CD4-positive, alpha-beta T cell treated with Interleukin-17A for 4 hours (primary cell): ENCODE measurements around the gene SNRNP70.

Experiments
- DNase-seq: peaks from one replicate; pipeline ENCODE4 v3.0.0-alpha.2; 2020; ENCODE audit warnings: mixed read lengths

Gene SNRNP70

GRCh38 chr19:49102303-49102702 lies 17.1 kb downstream of the SNRNP70 start:
- DNase-seq: no peak

DNA sequence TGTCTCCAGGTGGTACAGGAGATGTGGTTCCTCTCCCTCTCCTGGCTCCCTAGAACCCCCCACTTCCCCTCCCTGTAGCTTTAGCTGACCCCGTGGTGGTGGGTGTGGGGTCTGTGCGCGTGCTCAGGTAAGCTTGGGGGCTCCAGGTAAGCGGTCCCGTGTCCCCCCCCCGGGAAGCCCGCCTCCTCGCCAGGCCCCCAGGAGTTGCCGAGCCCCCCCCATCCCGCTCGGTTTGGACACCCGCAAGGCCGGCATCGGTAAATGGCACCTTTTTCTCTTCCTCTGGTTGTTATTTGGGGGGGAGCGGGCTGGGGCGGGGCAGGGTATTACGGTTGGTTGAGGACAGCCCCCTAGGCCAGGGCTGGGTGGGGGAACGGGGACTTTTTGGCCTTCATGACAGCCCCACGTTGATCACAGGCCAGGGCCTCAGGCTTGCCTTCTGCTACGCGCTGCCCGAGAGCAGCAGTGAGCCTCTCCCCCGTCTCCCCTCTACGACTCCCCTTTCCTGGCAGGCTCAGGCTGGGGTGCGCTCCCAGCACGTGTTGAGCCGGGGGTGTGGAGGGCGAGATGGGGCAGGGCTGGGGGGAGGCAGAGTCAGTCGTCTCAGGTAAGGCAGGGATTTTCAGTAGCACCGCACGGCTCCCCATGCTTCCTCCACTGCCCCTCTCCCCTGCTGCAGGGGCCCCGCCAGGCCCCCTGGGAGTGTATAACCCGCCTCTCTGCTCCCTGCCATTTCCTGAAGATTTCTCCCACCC lies 18.3 kb downstream of the SNRNP70 start:
- DNase-seq: no peak

DNA sequence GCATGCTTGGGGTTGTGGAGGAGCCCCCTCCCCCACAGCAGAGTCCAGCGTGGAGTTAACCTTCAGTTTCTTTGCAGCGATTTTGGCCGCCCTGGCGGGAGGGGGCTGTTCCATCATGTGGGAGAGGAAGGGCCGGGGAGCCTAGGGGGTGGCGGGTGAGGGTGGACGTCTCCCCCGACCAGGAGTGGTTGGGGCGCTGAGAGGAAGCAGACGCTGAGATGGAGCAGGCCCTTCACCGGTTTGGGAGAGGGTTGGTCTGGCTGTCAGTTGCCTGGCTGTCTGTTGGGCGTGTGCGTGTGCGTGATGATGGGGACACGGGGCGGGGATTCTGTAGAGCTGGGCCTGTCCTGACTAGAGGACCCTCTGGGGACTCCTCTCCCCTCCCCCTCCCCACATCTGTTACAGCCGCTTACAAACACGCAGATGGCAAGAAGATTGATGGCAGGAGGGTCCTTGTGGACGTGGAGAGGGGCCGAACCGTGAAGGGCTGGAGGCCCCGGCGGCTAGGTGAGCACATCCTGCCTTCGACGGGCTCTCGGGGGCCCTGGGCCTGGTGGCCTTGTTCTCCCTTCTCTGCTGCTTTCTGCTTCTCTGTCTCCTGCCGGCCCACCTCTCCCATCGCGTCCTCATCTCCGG lies 19.1 kb downstream of the SNRNP70 start:
- no peak for DNase-seq

GRCh38 chr19:49106648-49107135 lies 21.4 kb downstream of the SNRNP70 start:
- peak; percentile 79 for DNase-seq

DNA sequence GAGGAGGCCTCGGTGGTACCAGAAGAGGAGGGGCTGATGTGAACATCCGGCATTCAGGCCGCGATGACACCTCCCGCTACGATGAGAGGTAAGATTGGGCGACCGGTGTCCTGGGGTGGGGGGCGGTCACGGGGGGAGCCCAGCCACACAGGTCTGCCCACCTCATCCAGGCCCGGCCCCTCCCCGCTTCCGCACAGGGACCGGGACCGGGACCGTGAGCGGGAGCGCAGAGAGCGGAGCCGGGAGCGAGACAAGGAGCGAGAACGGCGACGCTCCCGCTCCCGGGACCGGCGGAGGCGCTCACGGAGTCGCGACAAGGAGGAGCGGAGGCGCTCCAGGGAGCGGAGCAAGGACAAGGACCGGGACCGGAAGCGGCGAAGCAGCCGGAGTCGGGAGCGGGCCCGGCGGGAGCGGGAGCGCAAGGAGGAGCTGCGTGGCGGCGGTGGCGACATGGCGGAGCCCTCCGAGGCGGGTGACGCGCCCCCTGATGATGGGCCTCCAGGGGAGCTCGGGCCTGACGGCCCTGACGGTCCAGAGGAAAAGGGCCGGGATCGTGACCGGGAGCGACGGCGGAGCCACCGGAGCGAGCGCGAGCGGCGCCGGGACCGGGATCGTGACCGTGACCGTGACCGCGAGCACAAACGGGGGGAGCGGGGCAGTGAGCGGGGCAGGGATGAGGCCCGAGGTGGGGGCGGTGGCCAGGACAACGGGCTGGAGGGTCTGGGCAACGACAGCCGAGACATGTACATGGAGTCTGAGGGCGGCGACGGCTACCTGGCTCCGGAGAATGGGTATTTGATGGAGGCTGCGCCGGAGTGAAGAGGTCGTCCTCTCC lies 22.6 kb downstream of the SNRNP70 start:
- DNase-seq: no peak

- no peak for DNase-seq
Measured at GRCh38 chr19:49109051-49109450, 23.8 kb downstream of the SNRNP70 start.

GRCh38 chr19:49109569-49110233 lies 24.4 kb downstream of the SNRNP70 start:
- DNase-seq: no peak

GRCh38 chr19:49110567-49110966 lies 25.3 kb downstream of the SNRNP70 start:
- no peak for DNase-seq

DNA sequence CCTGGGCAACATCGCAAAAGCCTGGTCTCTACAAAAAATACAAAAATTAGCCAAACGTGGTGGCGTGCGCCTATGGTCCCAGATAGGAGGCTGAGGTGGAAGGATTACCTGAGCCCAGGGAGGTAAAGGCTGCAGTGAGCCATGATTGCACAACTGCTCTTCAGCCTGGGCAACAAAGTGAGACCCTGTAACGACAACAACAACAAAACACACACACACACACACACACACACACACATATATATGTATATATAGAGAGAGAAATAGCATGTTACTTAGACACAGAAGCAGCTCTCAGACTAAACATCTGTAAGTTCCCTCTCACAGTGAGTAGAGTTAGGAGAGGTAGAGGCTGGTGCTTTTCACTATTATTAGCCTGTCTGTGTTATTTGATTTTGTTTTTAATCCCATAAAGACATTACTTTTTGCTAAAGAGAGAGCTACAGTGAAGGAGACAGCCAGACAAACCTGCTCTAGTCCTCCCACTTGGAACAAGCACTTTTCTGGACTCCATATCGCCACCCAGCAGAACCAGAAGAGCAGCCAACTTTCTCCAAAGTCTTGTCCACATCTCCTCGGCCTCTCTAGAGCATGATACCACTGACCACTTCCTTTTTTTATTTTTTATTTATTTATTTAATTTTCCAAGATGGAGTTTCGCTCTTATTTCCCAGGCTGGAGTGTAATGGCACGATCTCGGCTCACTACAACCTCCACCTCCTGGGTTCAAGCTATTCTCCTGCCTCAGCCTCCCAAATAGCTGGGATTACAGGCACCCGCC lies 26.2 kb downstream of the SNRNP70 start:
- DNase-seq: no peak

DNA sequence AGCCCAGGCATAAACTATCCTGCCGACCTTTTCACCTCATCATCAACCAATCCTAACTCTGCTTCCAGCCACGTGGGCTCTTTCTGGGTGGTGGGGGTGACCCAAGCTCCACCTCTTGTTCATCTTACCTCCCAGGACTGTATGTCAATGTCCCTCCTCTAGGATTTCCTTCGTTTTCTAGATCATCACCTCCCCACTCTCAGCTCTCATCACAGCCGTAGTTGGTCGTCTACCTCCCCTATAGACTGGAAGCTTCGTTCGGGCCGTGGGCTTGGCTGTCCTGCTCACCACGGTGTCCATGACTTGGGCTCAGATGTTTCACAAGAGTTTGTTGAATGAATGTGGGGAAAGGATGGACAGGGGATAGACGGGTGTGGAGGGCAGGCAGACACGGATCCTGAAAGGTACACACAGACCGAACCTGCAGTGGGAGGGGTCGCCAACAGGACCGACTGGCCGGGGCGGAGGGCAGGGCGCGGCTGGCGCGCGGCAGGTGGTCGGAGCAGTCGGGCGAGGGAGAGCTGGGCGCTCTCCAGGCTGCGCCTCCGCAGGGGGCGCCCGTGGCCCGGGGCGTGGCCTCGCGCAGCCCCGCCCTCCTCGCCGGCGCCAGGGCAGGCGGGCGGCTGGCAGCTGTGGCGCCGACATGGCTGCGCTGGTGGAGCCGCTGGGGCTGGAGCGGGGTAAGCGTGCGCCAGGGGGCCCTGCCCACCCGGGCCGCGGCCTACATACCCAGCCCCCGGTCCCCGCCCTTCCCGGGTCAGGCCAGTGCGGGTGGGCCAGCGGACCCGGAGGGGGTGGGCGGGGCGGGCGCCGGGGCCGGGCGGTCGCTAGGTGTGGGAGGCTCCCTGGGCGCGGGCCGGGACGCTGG lies 28.7 kb downstream of the SNRNP70 start, which contains the start of gene LIN7B:
Gene LIN7B (plus strand): TSS at position 609 of the 868 bp plus-strand sequence. CDS start 35 bp downstream, at position 644.
- DNase-seq: peak; percentile 80

DNA sequence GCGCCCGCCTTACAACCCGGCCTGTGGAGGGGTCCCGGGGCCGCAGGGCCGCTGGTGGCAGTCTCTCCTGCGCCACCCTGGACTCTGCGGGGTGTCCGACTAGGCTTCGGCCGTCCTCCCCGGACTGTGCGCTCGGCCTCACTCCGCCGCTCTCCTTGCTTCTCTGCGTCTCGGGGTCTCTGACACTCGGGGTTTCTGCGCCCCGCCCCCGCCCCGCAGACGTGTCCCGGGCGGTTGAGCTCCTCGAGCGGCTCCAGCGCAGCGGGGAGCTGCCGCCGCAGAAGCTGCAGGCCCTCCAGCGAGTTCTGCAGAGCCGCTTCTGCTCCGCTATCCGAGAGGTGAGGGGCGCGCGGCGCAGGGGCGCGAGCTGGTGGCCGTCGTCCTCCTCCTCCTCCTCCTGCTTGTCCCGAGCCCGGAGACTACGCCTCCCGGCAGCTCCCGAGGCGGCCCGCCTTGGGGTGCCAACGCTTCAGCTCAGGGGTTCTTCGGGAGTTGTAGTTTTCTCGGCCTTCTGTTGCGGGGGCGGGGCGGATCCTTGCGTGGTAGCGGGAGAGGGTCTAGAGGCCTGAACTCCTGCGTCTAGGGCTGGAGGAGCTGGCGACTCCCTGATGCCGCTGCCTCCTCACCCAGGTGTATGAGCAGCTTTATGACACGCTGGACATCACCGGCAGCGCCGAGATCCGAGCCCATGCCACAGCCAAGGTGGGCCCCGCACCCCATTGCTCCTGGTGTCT lies 29.5 kb downstream of the SNRNP70 start:
- peak; percentile 71 for DNase-seq

DNA sequence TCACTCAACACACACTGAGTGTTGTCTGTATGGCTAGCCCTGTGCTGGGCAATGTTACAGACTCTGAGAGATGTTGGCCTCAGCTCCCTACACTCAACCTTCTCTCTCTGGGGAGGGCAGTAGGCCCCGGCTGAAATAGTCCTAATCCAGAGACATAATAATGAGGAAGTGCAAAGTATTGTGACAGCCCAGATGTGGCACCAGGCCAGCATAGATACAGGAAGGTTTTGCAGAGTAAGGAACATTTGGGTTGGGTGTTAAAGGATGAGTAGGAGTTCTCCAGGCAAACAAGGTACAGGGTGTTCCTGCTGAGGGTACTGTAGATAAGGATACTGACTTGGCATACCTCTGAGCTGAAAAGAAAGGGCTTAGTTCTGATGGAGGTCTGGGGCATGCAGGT lies 31.3 kb downstream of the SNRNP70 start:
- DNase-seq: no peak

DNA sequence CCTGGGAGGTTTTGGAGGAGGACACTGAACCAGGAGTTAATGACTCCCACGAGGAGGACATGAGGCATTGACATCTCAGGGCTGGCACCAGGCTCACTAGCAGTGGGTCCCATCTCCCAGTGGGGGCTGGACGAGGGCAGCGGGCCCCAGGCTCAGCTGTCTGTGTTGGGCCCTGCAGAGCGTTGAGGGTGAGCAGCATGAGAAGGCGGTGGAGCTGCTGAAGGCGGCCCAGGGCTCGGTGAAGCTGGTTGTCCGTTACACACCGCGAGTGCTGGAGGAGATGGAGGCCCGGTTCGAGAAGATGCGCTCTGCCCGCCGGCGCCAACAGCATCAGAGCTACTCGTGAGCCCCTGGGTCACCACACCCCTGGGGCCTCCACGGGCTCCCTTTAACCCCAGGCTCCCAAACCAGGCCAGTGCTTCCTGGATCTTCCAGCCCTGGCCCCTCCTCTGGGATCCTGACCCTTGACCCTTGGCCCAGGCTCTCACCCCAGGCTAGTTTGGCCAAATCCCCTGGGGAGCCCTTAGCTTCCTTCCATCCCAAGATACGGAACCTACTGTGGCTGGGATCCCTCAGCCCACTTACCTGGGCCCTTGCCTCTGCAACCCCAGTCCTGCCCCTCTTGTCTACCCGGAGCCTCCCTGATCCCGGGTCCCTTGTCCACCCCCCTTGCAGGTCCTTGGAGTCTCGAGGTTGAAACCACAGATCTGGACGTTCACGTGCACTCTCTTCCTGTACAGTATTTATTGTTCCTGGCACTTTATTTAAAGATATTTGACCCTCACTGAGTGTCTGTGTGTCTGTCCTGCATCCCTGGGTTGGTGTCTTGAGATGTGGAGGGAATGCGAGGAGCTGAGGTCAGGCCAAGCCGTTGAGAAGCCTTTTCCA lies 32.7 kb downstream of the SNRNP70 start:
- no peak for DNase-seq

- DNase-seq: peak; percentile 98
Measured at GRCh38 chr19:49118565-49119410, 33.5 kb downstream of the SNRNP70 start, which contains the start of gene C19orf73. Gene C19orf73, minus strand, starts transcription at chr19:49119143. Its CDS starts 121 bp downstream, at chr19:49119022.

DNA sequence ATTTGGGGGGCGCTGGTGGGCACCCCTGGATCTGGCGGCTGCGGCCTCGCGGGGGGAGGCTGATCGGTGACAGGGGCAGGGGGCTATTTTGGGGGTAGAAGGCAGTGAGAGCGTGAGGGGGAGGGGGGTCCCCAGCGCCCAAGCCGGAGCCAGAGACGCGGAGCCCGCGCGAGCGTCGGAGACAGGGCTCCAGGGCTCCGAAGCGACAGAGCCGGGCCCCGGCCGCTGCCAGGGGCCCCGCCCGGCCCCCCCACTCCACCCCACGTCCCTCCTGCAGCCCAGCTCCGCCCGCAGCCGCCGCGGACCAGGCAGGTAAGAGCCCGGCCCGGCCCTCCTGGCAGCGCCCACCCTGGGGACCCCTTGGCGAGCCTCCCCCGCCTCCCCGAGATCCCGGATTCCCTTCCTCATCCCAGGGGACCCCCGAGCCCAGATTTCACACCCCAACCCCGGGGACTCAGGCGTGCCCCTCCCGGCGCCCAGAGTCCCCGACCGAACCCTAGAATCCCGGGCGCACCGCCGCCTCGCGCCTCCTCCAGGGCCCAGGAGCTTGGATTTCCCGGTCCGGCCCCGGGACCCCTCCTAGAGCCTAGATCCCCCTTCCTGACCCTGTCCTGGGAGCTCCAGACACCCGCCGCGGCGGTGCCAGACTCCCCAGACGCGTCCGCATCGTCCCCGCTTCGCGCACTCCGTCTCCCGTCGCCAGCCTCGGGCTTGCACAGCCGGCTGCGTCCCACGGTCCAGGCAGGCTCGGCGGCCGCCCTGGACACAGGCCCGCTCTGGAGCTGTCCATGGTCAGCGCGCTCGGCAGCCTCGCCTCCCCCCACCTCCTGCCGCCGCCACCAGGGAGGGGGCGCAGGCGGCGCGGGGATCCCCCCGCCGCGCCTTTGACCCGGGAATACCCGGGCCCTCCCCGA lies 34.4 kb downstream of the SNRNP70 start, which contains the start of gene PPFIA3:
Gene PPFIA3 (plus strand): TSS at position 134 of the 914 bp plus-strand sequence. CDS start 8,330 bp downstream, outside the sequence.
- peak; percentile 26 for DNase-seq

- no peak for DNase-seq
Measured at GRCh38 chr19:49120325-49120683, 35.1 kb downstream of the SNRNP70 start.

- DNase-seq: no peak
Measured at GRCh38 chr19:49120868-49121267, 35.6 kb downstream of the SNRNP70 start.
